A673 (cell line): ENCODE measurements around the gene ASCL4. TPM values are rescaled to one million over a fixed set of nuclear protein-coding genes. Genes with fewer than 3 reads are reported as not detected.

Experiments used
- BruUV-seq: library from RNA; stranded (reverse); fragments of 400-500 nt; replicated peaks from 2 replicates; lab custom pipeline; 2021; lab: Mats Ljungman, UMichigan
- CTCF ChIA-PET: fragments of 300-600 bp; sonication (Branson Sonifier 250); formaldehyde crosslinking; loops from one replicate; lab custom pipeline; 2022; ENCODE audit warnings: antibody characterized with exemption; lab: Charles Lee
- POLR2A ChIA-PET: fragments of 300-600 bp; sonication (Branson Sonifier 250); formaldehyde crosslinking; loops from one replicate; lab custom pipeline; 2022; ENCODE audit warnings: antibody characterized with exemption; ENCODE audit not compliant: low non-redundant PET; lab: Charles Lee
- DNase-seq: peaks from one replicate; pipeline ENCODE4 v3.0.0-alpha.2; 2015; ENCODE audit warnings: low spot score
- H3K27ac ChIP-seq: fragments of 200-600 bp; sonication (generic); 2 replicates; pipeline ENCODE4 v1.5.1; 2016; ENCODE audit warnings: mixed run types, low read depth, mild to moderate bottlenecking, mixed read lengths, antibody characterized with exemption, low read length; ENCODE audit not compliant: poor library complexity, severe bottlenecking
- H3K27me3 ChIP-seq: fragments of 200-600 bp; sonication (generic); replicated peaks from 2 replicates; pipeline ENCODE4 v1.6.1; 2017; ENCODE audit warnings: mixed run types, low read depth, mild to moderate bottlenecking, mixed read lengths, antibody characterized with exemption, low read length; ENCODE audit not compliant: insufficient read depth, poor library complexity
- H3K36me3 ChIP-seq: fragments of 200-600 bp; sonication (generic); 2 replicates; pipeline ENCODE4 v1.6.1; 2016; ENCODE audit warnings: mixed run types, mild to moderate bottlenecking, mixed read lengths, antibody characterized with exemption, low read length; ENCODE audit not compliant: insufficient read depth, poor library complexity, severe bottlenecking
- H3K4me1 ChIP-seq: fragments of 200-600 bp; sonication (generic); 2 replicates; pipeline ENCODE4 v1.6.1; 2017; ENCODE audit warnings: mixed run types, mild to moderate bottlenecking, mixed read lengths, antibody characterized with exemption, low read length; ENCODE audit not compliant: insufficient read depth, poor library complexity, severe bottlenecking
- H3K4me3 ChIP-seq: fragments of 200-600 bp; sonication (generic); 2 replicates; pipeline ENCODE4 v1.5.1; 2016; ENCODE audit warnings: low read depth, mixed run types, mild to moderate bottlenecking, mixed read lengths, low read length; ENCODE audit not compliant: poor library complexity, severe bottlenecking
- H3K9me3 ChIP-seq: fragments of 200-600 bp; sonication (generic); 2 replicates; pipeline ENCODE4 v1.6.1; 2016; ENCODE audit warnings: mixed run types, low read depth, mild to moderate bottlenecking, mixed read lengths, antibody characterized with exemption, low read length; ENCODE audit not compliant: poor library complexity, severe bottlenecking
- CTCF ChIP-seq: fragments of 300-800, 200-600 bp; sonication (generic); conservative IDR thresholded peaks from 2 replicates; pipeline ENCODE4 v1.5.1; 2017; ENCODE audit warnings: low read depth, mild to moderate bottlenecking, antibody characterized with exemption, low read length, moderate library complexity, mixed read lengths
- EZH2 ChIP-seq: fragments of 200-600 bp; sonication (generic); IDR thresholded peaks from 2 replicates; pipeline ENCODE4 v1.6.1; 2017; ENCODE audit warnings: borderline replicate concordance, low read depth, mild to moderate bottlenecking, mixed read lengths, antibody characterized with exemption, low read length; ENCODE audit not compliant: poor library complexity, severe bottlenecking
- intact Hi-C: fragments of 100-400 bp; cut with micrococcal nuclease; formaldehyde crosslinking; loops from one replicate; pipeline ENCODE4 v1.10.0; 2022; ENCODE audit not compliant: unreplicated experiment
- total RNA-seq: library from RNA; stranded (reverse); gene quantifications from 2 replicates; pipeline ENCODE4 v1.2.3, GENCODE V29; 2021

ASCL4 gene
- total RNA-seq, 1 experiment from 2014 or later = not detected

GRCh38 chr12:107783406-107784376 is 9.2 kb downstream of the ASCL4 start:
- Histone ChIP-seq H3K36me3 (no peaks in the 10 kb centered on the region), H3K27ac (no peak overlapping the region), H3K27me3 (peaks cover 60% of the 10 kb centered on the region), H3K9me3 (no peaks in the 10 kb centered on the region), H3K4me1 (no peaks in the 10 kb centered on the region), H3K4me3 (no peak overlapping the region)
- DNase-seq = no peak
- BruUV-seq = no TSS peak
- CTCF ChIA-PET = no interaction called here
- intact Hi-C loops = no loop called here
- TF ChIP-seq EZH2 = no peak
- TF ChIP-seq CTCF = no peak
- POLR2A ChIA-PET = interaction anchor here (0.6 kb wide), 1 partner anchor 486 kb away, joined by 4 read pairs; no protein-coding TSS in a partner anchor

- CTCF ChIA-PET = no interaction called here
- Histone ChIP-seq H3K27ac (no peak overlapping the region), H3K4me1 (no peaks in the 10 kb centered on the region), H3K27me3 (peaks cover 57% of the 10 kb centered on the region), H3K36me3 (no peaks in the 10 kb centered on the region), H3K9me3 (no peaks in the 10 kb centered on the region), H3K4me3 (no peak overlapping the region)
- POLR2A ChIA-PET = no interaction called here
- no peak for DNase-seq
- intact Hi-C loops = no loop called here
- BruUV-seq = no TSS peak
- TF ChIP-seq EZH2 (no peak), CTCF (no peak)
Observed at GRCh38 chr12:107788281-107788680, 13.8 kb downstream of the ASCL4 start.

- Histone ChIP-seq H3K9me3 (no peaks in the 10 kb centered on the region), H3K36me3 (no peaks in the 10 kb centered on the region), H3K27ac (no peak overlapping the region), H3K4me3 (no peak overlapping the region), H3K27me3 (peaks cover 54% of the 10 kb centered on the region), H3K4me1 (no peaks in the 10 kb centered on the region)
- no peak for DNase-seq
- no TSS peak for BruUV-seq
- ChIA-PET POLR2A (no interaction called here), CTCF (no interaction called here)
- intact Hi-C loops = no loop called here
- no peak for TF ChIP-seq CTCF
- no peak for TF ChIP-seq EZH2
Observed at GRCh38 chr12:107788690-107789458, 14.4 kb downstream of the ASCL4 start.
